Gastrocnemius medialis (tissue), 4 donors: ENCODE measurements around the gene CDC42BPA. TPM values are rescaled to one million over a fixed set of nuclear protein-coding genes. Genes with fewer than 3 reads are reported as not detected.
A peak's percentile ranks its signal among the peaks of the same experiment; 100 is the strongest.

Experiments used
- ATAC-seq, 2 donors: fragments of 150-250 bp; one replicate each; pipeline ENCODE4 v1.9.1; 2016
- DNase-seq, 2 donors: peaks; one replicate each; pipeline ENCODE4 v3.0.0-alpha.2; 2019
- H3K27ac ChIP-seq, 4 donors: fragments of 200-600 bp; sonication (generic); 1 replicate in 1 of 4; 2 replicates in 3 of 4; pipeline ENCODE4 v1.5.1; 2016 to 2018; ENCODE audit warnings: mild to moderate bottlenecking in 2 of 4, moderate library complexity in 1 of 4
- H3K27me3 ChIP-seq, 3 donors: fragments of 200-600 bp; sonication (generic) in 2 of 3; 1 replicate in 1 of 3; 2 replicates in 2 of 3; pipeline versions ENCODE4 v1.5.1 to v1.6.0; 2016 to 2019; ENCODE audit warnings: mild to moderate bottlenecking in 1 of 3, moderate library complexity in 1 of 3
- H3K36me3 ChIP-seq, 2 donors: fragments of 200-600 bp; sonication (generic) in 1 of 2; one replicate each; pipeline ENCODE4 v1.5.1; 2017 to 2018
- H3K4me1 ChIP-seq, 2 donors: fragments of 200-600 bp; sonication (generic) in 1 of 2; one replicate each; pipeline ENCODE4 v1.5.1; 2016 to 2017; ENCODE audit warnings: mild to moderate bottlenecking in 2 of 2
- H3K4me3 ChIP-seq, 4 donors: fragments of 200-600 bp; sonication (generic) in 3 of 4; 1 replicate in 1 of 4; 2 replicates in 3 of 4; pipeline ENCODE4 v1.5.1; 2016 to 2019; ENCODE audit warnings: mild to moderate bottlenecking in 2 of 4
- H3K9me3 ChIP-seq, 3 donors: fragments of 200-600 bp; sonication (generic) in 2 of 3; 1 replicate in 1 of 3; 2 replicates in 2 of 3; pipeline ENCODE4 v1.5.1; 2016 to 2019
- CTCF ChIP-seq, 5 experiments: fragments of 450-650 bp in 3 of 5; fragments of 200-600 bp in 2 of 5; sonication (generic) in 2 of 5; IDR thresholded peaks in 4 of 5; conservative IDR thresholded peaks in 1 of 5; 1 replicate in 4 of 5; 2 replicates in 1 of 5; pipeline ENCODE4 v1.5.1; 2016 to 2019; ENCODE audit warnings: antibody characterized with exemption in 5 of 5, mild to moderate bottlenecking in 3 of 5, moderate library complexity in 3 of 5
- POLR2A ChIP-seq, 2 donors: fragments of 450-650 bp; IDR thresholded peaks; one replicate each; pipeline ENCODE4 v1.6.1; 2017; ENCODE audit warnings: antibody characterized with exemption in 2 of 2, mild to moderate bottlenecking in 2 of 2, moderate library complexity in 2 of 2
- in situ Hi-C, 4 donors: fragments of 200-750 bp; cut with MboI; loops; one replicate each; pipeline versions ENCODE4 v1.15.0 to v1.8.0; 2017; ENCODE audit warnings: low sequenced_read_pairs in 4 of 4
- intact Hi-C: fragments of 100-400 bp; cut with DNase I; formaldehyde crosslinking; loops from one replicate; pipeline ENCODE4 v1.15.1; 2023; ENCODE audit warnings: low total_unique reads
- total RNA-seq, 4 donors: library from RNA; depleted of rRNA; stranded (reverse); fragments of >200 nt; gene quantifications; one replicate each; pipeline versions ENCODE4 v1.1.0 to v1.2.3, GENCODE V29; 2016

Gene CDC42BPA
- total RNA-seq, 4 donors from 2014 or later, result 13.9 to 30.6 (median 16.6) TPM

GRCh38 chr1:226988334-226988666 is 330.0 kb downstream of the CDC42BPA start:
- in situ Hi-C loops, result no loop called here
- ATAC-seq, result no peak
- Histone ChIP-seq H3K4me1 (peaks cover 54 to 65% of the 10 kb centered on the region in 2 donors), H3K27ac (peak overlapping the region; percentile 89 to 99 (median 99)), H3K4me3 (no peak overlapping the region), H3K36me3 (peaks cover 0 to 45% of the 10 kb centered on the region in 2 donors), H3K9me3 (no peaks in the 10 kb centered on the region), H3K27me3 (no peaks in the 10 kb centered on the region)
- intact Hi-C loops, result loop anchor here (10.0 kb wide), 1 partner anchor 327 kb away; the partner anchor contains the start of gene CDC42BPA
- TF ChIP-seq POLR2A (IDR thresholded peaks at IDR 0.05) (no peak), CTCF (IDR thresholded peaks at IDR 0.05 in 4 of 5, conservative IDR thresholded peaks at IDR 0.05 in 1 of 5) (no peak)
- DNase-seq, result peak; percentile 27 to 42

GRCh38 chr1:226987623-226988333 is 330.5 kb downstream of the CDC42BPA start:
- ATAC-seq (peak in 1 of 2 donors; percentile 2), DNase-seq (peak; percentile 27 to 66)
- in situ Hi-C loops (no loop called here), intact Hi-C loops (loop anchor here (10.0 kb wide), 1 partner anchor 327 kb away; the partner anchor contains the start of gene CDC42BPA)
- Histone ChIP-seq H3K4me1 (peaks cover 59 to 70% of the 10 kb centered on the region in 2 donors), H3K27ac (peak overlapping the region; percentile 89 to 99 (median 99)), H3K9me3 (no peaks in the 10 kb centered on the region), H3K4me3 (no peak overlapping the region), H3K36me3 (peaks cover 0 to 50% of the 10 kb centered on the region in 2 donors), H3K27me3 (no peaks in the 10 kb centered on the region)
- TF ChIP-seq POLR2A (IDR thresholded peaks at IDR 0.05) (no peak), CTCF (IDR thresholded peaks at IDR 0.05 in 4 of 5, conservative IDR thresholded peaks at IDR 0.05 in 1 of 5) (no peak)

- in situ Hi-C loops (no loop called here), intact Hi-C loops (loop anchor here (10.0 kb wide), 1 partner anchor 328 kb away; the partner anchor contains the start of gene CDC42BPA)
- peaks cover 0 to 57% of the 10 kb centered on the region in 2 donors for H3K36me3 ChIP-seq
- peaks cover 65 to 76% of the 10 kb centered on the region in 2 donors for H3K4me1 ChIP-seq
- no peak overlapping the region for H3K4me3 ChIP-seq
- DNase-seq (peak; percentile 3 to 36), ATAC-seq (no peak)
- H3K27ac ChIP-seq, result peak overlapping the region; percentile 89 to 99 (median 99)
- no peaks in the 10 kb centered on the region for H3K9me3 ChIP-seq
- TF ChIP-seq CTCF (IDR thresholded peaks at IDR 0.05 in 4 of 5, conservative IDR thresholded peaks at IDR 0.05 in 1 of 5) (no peak), POLR2A (IDR thresholded peaks at IDR 0.05) (no peak)
- H3K27me3 ChIP-seq, result no peaks in the 10 kb centered on the region
These were observed 331.1 kb downstream of the CDC42BPA start for GRCh38 chr1:226987179-226987536.

GRCh38 chr1:226986496-226987178 is 331.7 kb downstream of the CDC42BPA start:
- in situ Hi-C loops, result no loop called here
- ATAC-seq, result no peak
- Histone ChIP-seq H3K9me3 (no peaks in the 10 kb centered on the region), H3K4me1 (peaks cover 71 to 80% of the 10 kb centered on the region in 2 donors), H3K27ac (peak overlapping the region; percentile 89 to 99 (median 99)), H3K36me3 (peaks cover 0 to 62% of the 10 kb centered on the region in 2 donors), H3K4me3 (no peak overlapping the region), H3K27me3 (no peaks in the 10 kb centered on the region)
- DNase-seq, result peak in 1 of 2 donors; percentile 28
- no peak for TF ChIP-seq POLR2A (IDR thresholded peaks at IDR 0.05)
- TF ChIP-seq CTCF (IDR thresholded peaks at IDR 0.05 in 4 of 5, conservative IDR thresholded peaks at IDR 0.05 in 1 of 5), result no peak
- intact Hi-C loops, result loop anchor here (10.0 kb wide), 1 partner anchor 328 kb away; the partner anchor contains the start of gene CDC42BPA
